ENCODE data around the gene ATP6V0E2. TPM values are rescaled to one million over a fixed set of nuclear protein-coding genes. Genes with fewer than 3 reads are reported as not detected.

ATP6V0E2 gene
- total RNA-seq, 1 experiment from 2014 or later: 19.0 TPM

DNA sequence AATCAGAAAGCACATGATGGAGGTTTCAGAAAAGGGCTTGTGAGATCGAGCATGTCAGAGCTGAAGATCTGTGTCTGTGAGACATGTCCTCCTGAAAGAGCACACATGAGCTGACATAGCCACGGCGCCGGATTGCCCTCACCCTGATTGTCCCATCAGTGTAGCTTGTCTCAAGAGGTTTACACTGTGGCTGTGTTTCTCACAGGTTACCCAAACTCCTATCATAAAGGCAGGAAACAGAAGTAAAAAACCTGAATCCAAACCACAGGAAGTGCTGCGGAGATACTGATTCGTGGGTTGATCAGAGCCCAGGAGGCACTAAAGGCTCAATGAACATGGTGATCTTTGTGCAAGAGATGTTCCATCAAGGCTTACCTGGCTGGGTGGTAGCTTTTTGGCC is 3.9 kb upstream of the ATP6V0E2 start:
- DNase-seq: peak; percentile 4
- H3K27ac Mint-ChIP-seq: no peak overlapping the region; a peak in 1 of 7 replicates

More for the DNA sequence above, 3.9 kb upstream of the ATP6V0E2 start:
- H3K9me3 ChIP-seq (ENCODE audit: control insufficient read depth, low read depth, low read length): no peaks in the 10 kb centered on the region
- H4K5ac ChIP-seq (ENCODE audit: insufficient read length, low read depth, low read length): no peak overlapping the region
- peaks cover 7 to 11% of the 10 kb centered on the region in 2 experiments for H3K4me1 Mint-ChIP-seq
- no peaks in the 10 kb centered on the region for H3K9me3 Mint-ChIP-seq
- H3K27ac ChIP-seq (ENCODE audit: insufficient read length, low read depth, low read length): no peak overlapping the region
- H3K27me3 ChIP-seq (ENCODE audit: insufficient read depth, low read length): no peaks in the 10 kb centered on the region; the same call in 1 of the 2 replicates
- H3K23ac ChIP-seq (ENCODE audit: insufficient read length, low read depth, low read length): no peak overlapping the region
- no peaks in the 10 kb centered on the region for H4K20me1 ChIP-seq (ENCODE audit: control insufficient read depth, insufficient read depth, insufficient read length)
- no peak overlapping the region for H2BK5ac ChIP-seq (ENCODE audit: insufficient read length, low read length)
- H3K36me3 Mint-ChIP-seq (ENCODE audit: insufficient read depth in 1 of 3, low read depth in 3 of 3): no peaks in the 10 kb centered on the region
- peaks cover 29% of the 10 kb centered on the region for H3K27me3 Mint-ChIP-seq (ENCODE audit: low read depth)
- H2BK12ac ChIP-seq (ENCODE audit: insufficient read length, low read depth, low read length): no peak overlapping the region
- no peak overlapping the region for H4K91ac ChIP-seq (ENCODE audit: insufficient read length, low read depth, low read length)
- no peak overlapping the region for H3K56ac ChIP-seq (ENCODE audit: insufficient read length, low read depth, low read length)
- no peak for TF ChIP-seq CTCF (conservative IDR thresholded peaks at IDR 0.05)
- H4K8ac ChIP-seq (replicated peaks; ENCODE audit: insufficient read length, low read depth, low read length): no peak overlapping the region
- no peak overlapping the region for H2BK15ac ChIP-seq (ENCODE audit: low read depth, low read length)
- H2BK20ac ChIP-seq (ENCODE audit: low read depth, low read length, poor library complexity, severe bottlenecking): no peak overlapping the region
- WGBS (ENCODE audit: extremely low coverage, insufficient read length, low lambda C conversion rate): no CpG with 5 or more reads among the region's 6 CpGs
- H3K23me2 ChIP-seq (ENCODE audit: insufficient read length, low read depth, low read length, poor library complexity, severe bottlenecking): peaks cover 11% of the 10 kb centered on the region
- no peaks in the 10 kb centered on the region; the same call in 1 of the 2 replicates for H3K4me1 ChIP-seq (ENCODE audit: insufficient read depth, low read length)
- no peak overlapping the region for H3K4ac ChIP-seq (ENCODE audit: low read depth, low read length)
- H3K4me2 ChIP-seq (ENCODE audit: insufficient read depth, insufficient read length, low read length): no peak overlapping the region
- no peaks in the 10 kb centered on the region for H3K79me1 ChIP-seq (ENCODE audit: insufficient read depth, low read depth, low read length, poor library complexity, severe bottlenecking)
- H3T11ph ChIP-seq (ENCODE audit: low read length): no peak overlapping the region
- no peaks in the 10 kb centered on the region for H3K79me2 ChIP-seq (ENCODE audit: insufficient read depth, low read length)
- no peak overlapping the region for H2AFZ ChIP-seq (ENCODE audit: low read length)
- H2AK5ac ChIP-seq (ENCODE audit: insufficient read length, low read length): no peak overlapping the region
- H3K14ac ChIP-seq (ENCODE audit: insufficient read depth, low read length): no peak overlapping the region
- H2BK120ac ChIP-seq (ENCODE audit: low read depth, low read length, poor library complexity, severe bottlenecking): no peak overlapping the region
- H3K4me3 Mint-ChIP-seq: no peak overlapping the region
- no peak overlapping the region for H3K9ac ChIP-seq (ENCODE audit: extremely low read depth, insufficient read length, low read length)
- H3K18ac ChIP-seq (ENCODE audit: insufficient read length, low read depth, low read length): no peak overlapping the region
